HG03139 (cell line): ENCODE results near the gene ORAI2.
A peak's percentile ranks its signal among the peaks of the same experiment; 100 is the strongest.
"Not testable (repeated sequence)": the region's sequence is repeated elsewhere in the genome, so short reads cannot be mapped to it uniquely, and the experiment has no call there.

ENCODE experiments used
- ATAC-seq: cut with Tn5 transposase; IDR thresholded peaks from one replicate; pipeline ENCODE4 v1.9.1; 2021; ENCODE audit not compliant: unreplicated experiment

ORAI2 gene

GRCh38 chr7:102433219-102434038 is at the start of gene ORAI2:
Gene ORAI2 (plus strand): TSS chr7:102433575. CDS start chr7:102438957, 5,382 bp downstream.
- peak; percentile 42 for ATAC-seq

DNA sequence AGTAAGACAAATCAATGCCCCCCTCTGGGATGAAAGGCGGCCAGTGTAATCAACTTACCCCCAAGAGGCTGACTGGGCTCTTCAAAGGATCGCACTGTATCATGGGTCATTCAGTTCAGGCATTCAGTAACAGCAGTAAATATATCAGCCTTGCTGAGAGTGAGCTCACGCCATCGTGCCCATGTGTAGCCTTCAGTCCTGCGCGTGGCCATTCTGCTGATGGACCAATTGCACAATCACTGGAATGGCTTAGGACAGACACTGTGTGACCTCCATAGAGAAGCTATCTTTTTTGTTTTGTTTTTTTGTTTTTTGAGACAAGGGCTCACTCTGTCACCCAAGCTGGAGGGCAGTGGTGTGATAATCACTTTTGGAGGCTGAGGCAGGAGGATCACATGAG is 46.3 kb upstream of the ORAI2 start:
- ATAC-seq: no peak

DNA sequence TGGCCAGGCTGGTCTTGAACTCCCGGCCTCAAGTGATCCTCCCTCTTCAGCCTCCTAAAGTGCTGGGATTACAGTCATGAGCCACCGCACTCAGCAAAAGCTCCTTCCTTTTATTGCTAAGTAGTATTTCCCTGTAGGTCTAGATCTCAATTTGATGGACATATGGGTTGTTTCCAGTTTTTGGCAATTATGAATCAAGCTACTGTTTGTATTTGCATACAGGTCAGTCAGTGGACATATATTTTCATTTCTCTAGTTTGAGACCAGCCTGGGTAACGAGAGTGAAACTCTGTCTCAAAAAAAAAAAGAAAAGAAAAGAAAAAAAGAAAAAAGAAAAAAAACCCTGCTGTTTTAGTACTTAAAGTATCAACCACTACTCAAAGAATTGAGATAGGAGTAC is 43.6 kb upstream of the ORAI2 start:
- no peak for ATAC-seq

DNA sequence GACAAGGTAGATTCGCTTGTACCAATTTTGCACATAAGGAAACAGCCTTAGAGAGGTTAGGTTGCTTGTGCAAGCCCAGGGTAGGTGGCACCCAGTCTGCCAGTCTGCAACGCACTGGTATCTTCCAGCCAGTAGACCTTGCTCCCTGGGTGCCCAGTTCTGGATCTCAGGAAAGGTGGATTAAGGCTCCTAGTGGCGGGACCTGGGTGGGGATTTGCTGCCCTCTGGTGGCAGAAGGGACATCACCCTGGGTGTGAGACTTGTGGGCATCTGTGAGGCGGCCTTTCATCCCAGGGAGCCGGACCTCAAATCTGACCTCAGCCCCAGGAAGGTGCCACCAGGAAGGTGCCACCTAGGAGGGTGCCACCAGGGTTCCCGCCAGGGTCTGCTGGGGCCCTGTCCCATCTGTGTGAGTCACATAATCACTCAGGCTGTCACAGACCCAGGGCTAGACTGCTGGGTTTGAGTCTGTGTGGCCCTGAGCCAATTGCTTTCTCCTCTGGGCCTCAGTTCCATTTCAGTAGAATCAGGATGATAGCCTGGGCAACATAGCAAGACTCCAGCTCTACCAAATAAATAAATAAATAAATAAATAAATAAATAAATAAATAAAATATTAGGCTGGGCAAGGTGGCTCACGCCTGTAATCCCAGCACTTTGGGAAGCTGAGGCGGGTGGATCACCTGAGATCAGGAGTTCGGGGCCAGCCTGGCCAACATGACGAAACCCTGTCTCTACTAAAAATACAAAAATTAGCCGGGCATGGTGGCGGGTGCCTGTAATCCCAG is 42.5 kb upstream of the ORAI2 start:
- no peak for ATAC-seq

DNA sequence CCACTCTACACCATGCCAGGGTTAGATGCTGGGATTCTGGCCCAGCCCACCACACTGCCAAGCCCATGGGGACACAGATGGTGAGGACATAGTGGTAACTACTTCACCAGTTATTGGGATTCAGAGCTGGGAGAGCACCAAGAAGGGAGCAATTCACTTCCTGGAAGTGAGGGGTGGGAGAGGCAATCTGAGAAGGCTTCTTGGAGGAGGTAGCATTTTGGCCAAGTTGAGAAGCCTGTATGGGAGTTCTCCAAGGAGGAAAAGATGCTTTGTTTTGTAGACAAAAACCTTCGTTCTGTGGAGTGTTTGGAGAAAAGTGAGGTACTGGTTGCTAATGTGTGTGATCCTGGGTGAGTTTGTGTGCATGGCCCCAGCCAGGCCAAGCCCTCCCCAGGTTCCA is 41.0 kb upstream of the ORAI2 start:
- ATAC-seq: no peak

DNA sequence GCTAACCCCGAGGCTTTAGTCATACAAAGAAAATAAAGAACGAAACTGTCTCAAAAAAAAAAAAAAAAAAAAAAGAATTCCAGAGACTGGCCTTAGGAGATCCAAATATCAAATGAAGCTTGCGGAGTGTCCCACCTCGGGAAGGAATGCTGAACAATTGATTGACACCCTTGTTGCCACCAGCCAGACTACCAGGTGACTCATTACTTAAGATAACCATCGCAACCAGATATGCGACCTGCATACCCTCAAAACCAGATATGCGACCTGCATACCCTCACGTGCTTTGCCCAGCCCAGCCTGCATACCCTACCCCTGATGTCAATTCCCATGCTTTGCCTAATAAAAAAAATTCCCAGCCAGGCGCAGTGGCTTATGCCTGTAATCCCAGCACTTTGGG is 39.9 kb upstream of the ORAI2 start:
- ATAC-seq: no peak

DNA sequence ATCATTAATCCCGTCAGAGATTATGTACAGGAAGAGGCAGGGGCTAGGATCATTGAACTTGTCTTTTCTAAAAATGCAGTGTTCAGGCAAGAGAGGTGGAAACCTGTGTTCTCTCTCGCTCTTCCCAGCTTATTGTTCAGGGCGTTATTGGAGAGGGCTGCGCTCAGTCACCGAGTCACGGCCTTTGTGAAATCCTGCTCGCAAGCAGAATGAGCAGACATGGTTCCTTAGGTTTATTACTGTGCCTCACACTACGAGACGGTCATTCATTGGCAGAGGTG is 37.8 kb upstream of the ORAI2 start:
- ATAC-seq: no peak

GRCh38 chr7:102395873-102396709 is 37.3 kb upstream of the ORAI2 start, which contains the start of gene PRKRIP1:
Gene PRKRIP1 (plus strand): TSS chr7:102396363. CDS start chr7:102396412, 49 bp downstream.
- ATAC-seq: peak; percentile 97

DNA sequence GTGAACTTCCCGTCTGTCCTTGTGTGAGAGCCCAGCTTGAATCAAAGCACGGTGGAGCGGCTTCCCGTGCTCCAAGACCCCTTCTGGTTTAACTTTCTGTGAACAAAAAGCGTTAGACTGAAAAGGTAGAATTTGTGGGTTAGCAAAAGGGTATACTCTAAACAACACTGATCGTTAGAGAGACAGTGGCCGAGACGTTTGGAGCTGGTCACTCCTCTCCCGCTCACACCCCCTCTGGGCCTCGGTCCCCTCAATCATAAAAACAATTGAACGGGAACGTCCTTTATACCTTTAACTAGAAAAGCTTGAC is 36.7 kb upstream of the ORAI2 start:
- no peak for ATAC-seq

DNA sequence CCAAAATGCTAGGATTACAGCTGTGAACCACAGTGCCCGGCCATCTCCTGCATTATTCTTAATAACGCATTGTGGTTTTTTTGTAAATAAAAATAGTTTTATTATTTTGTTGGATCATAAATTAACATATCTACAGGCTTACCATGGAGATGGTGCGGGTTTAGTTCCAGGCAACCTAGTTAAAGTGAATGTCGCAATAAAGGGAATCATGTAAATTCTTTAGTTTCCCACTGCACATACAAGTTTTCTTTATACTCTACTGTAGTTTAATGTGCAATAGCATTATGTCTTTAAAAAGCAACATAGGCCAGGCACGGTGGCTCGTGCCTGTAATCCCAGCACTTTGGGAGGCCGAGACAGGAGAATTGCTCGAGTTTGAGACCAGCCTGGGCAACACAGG is 34.8 kb upstream of the ORAI2 start:
- no peak for ATAC-seq

DNA sequence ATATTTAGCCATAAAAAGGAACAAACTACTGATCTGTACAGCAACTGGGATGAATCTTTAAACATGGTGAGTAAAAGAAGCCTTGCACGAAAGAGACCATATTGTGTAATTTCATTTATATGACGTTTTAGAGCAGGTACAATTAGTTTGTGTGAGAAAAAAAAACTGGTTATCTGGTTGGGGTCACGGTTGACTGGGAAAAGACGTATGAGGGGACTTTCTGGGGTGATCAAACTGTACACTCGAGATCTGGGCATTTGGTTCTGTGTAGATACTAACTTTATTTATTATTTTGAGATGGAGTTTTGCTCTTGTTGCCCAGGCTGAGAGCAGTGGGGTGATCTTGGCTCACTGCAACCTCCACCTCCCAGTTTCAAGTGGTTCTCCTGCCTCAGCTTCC is 33.0 kb upstream of the ORAI2 start:
- ATAC-seq: no peak

DNA sequence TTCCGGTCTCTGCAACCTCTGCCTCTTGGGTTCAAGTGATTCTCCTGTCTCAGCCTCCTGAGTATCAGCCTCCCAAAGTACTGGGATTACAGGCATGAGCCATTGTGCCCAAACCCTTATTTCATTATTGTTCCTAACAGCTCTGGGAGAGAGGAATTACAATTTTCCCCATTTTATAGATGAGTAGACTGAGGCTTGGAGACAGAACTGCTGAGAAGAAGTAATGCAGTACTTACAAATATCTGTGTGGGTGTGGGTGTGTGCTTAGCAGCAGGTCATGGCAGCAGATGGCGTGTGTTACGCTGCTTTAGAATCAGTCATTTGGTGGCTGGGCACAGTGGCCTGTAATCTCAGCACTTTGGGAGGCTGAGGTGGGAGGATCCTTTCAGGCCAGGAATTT is 29.8 kb upstream of the ORAI2 start:
- no peak for ATAC-seq

GRCh38 chr7:102404005-102404861 is 29.1 kb upstream of the ORAI2 start:
- peak; percentile 75 for ATAC-seq

DNA sequence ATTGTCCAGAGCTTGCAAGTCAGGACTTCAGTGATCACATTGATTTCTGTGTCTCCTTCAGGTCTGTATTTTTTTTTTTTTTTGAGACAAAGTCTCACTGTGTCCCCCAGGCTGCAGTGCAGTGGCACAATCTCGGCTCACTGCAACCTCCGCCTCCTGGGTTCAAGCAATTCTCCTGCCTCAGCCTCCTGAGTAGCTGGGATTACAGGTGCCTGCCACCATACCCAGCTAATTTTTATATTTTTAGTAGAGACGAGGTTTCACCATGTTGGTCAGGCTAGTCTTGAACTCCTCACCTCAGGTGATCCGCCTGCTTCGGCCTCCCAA is 28.6 kb upstream of the ORAI2 start:
- not testable (repeated sequence) for ATAC-seq

DNA sequence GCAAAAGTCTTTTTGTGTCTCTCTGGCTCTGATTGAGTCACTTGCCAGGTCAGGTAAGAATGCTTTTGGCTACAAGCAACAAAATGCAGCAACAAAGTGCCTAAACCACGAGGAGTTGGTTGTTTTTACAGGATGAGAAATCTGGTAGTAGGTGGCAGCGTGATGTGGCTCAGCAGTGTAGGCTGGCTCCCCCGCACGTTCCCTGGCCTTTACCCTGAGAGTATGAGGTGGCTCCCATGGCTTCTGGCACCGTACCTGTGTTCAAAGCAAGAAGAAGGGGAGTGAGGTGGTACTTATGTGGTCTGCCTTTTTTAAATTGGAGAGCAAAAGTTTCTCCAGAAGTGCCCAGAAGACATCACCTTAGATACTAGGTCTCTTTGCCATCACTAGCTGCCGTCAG is 25.5 kb upstream of the ORAI2 start:
- no peak for ATAC-seq

DNA sequence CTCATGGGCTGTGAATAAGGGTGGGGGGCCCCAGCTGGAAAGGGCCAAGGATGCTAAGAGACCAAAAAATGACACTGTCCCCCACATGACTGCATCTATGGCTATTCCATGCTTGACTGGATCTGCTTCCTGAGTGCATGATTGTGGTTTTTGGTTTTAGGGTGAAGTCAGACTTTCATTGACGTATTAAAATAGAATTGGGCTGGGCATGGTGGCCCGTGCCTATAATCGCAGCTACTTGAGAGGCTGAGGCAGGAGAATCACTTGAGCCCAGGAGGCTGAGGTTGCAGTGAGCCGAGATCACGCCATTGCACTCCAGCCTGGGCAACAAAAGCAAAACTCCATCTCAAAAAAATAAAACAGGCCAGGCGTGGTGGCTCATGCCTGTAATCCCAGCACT is 24.8 kb upstream of the ORAI2 start:
- ATAC-seq: not testable (repeated sequence)

GRCh38 chr7:102409340-102409739 is 24.0 kb upstream of the ORAI2 start:
- no peak for ATAC-seq

DNA sequence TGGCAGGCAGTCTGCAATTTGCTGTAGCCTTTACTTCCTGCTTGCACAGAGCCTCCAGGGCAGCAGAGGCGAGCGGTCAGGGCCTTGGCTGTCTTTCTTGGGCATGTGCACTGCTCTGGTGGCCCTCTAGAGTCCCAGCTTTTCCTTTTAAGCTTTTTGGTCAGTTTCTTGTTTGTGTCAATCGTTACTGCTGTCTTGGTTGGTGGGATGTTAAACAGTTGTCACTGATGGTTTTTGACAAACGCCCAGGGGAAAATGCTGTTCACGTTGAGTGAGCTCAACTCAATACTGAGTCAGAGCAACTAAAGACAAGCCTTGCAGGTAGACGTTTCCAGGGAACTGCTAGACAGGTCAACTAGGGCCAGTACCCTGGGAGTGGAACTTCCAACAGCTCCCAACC is 23.3 kb upstream of the ORAI2 start:
- ATAC-seq: no peak

DNA sequence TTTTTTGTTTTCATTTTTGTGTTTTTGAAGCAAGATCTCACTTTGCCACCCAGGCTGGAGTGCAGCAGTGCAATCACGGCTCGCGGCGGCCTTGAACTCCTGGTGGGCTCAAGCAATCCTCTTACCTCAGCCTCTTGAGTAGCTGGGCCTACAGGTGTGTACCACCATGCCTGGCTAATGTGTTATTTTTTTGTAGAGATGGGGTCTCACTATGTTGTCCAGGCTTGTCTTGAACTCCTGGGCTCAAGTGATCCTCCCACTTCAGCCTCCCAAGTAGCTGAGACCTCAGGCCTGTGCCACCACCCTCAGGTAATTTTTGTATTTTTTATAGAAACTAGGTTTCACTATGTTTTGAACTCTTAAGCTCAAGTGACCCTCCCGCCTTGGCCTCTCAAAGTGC is 22.5 kb upstream of the ORAI2 start:
- no peak for ATAC-seq

DNA sequence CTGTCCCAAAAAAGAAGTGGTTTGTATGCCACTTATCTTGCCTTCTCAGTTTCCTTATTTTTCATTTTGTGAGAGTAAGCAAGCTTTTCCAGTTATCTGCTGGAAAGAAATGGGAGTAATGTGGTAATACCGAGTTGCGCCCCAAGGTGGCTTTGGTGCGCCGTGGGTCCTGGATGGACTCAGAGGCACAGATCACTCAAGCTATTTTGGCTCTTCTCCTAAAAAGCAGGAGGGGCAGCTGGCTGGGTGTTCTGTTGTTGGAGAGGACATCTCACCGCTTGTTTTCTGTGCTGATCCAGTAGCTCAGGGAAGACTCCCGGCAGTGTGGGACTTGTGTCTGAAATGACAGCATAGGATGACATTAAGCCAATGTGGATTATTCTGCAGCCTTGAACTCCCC is 20.8 kb upstream of the ORAI2 start:
- no peak for ATAC-seq

DNA sequence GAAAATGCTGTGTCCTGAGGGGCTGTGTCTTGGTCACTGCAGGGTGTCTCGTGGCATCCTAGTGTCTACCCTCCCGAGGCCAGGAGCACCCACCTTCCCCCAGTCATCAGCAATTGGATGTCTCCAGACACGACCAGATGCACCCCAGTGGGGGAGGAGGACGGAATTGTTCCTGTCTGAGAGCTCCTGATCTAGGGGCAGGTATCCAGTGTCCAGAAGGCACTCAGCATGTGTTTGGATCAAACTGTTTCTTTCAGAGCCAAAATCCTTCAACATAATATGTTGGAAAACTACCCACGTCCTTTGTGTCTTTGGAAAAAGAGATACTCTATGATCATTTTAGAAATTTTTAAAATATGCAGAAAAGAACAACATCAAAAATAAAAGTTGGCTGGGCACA is 20.3 kb upstream of the ORAI2 start:
- ATAC-seq: no peak
